CD4-positive, alpha-beta T cell (primary cell): ENCODE measurements around the gene TRIM23. TPM values are rescaled to one million over a fixed set of nuclear protein-coding genes. Genes with fewer than 3 reads are reported as not detected.
A peak's percentile ranks its signal among the peaks of the same experiment; 100 is the strongest.

Source experiments
- ATAC-seq: fragments of 200-7000 bp; cut with Tn5 transposase; one replicate; pipeline ENCODE4 v1.10.0; 2022; ENCODE audit warnings: mild to moderate bottlenecking; ENCODE audit not compliant: poor library complexity
- CTCF ChIA-PET: fragments of 350-600 bp; sonication (Branson Sonifier 250); formaldehyde crosslinking; loops from one replicate; lab custom pipeline; 2021; ENCODE audit warnings: antibody characterized with exemption, inconsistent platforms; lab: Charles Lee
- POLR2A ChIA-PET: fragments of 350-600 bp; sonication (Branson Sonifier 250); formaldehyde crosslinking; loops from one replicate; lab custom pipeline; 2021; ENCODE audit warnings: antibody characterized with exemption, inconsistent platforms; lab: Charles Lee
- DNase-seq, 14 experiments: peaks; one replicate each; pipeline ENCODE4 v3.0.0-alpha.2; 2013 to 2020; ENCODE audit warnings: mixed read lengths in 2 of 14
- H3K27ac ChIP-seq, 2 donors: one replicate each; pipeline versions ENCODE4 v1.5.1 to v1.7.0; 2013; ENCODE audit warnings: low read length in 2 of 2, low read depth in 1 of 2, mild to moderate bottlenecking in 1 of 2
- H3K27me3 ChIP-seq, 2 experiments: 1 replicate in 1 of 2; 2 replicates in 1 of 2; pipeline versions ENCODE4 v1.6.1 to v1.7.0; 2013; ENCODE audit warnings: low read length in 2 of 2, control low read depth in 1 of 2, mild to moderate bottlenecking in 1 of 2, moderate library complexity in 1 of 2; ENCODE audit not compliant: insufficient read depth in 2 of 2, control insufficient read depth in 1 of 2
- H3K36me3 ChIP-seq: one replicate; pipeline ENCODE4 v1.6.1; 2013; ENCODE audit warnings: low read length, control low read depth; ENCODE audit not compliant: insufficient read depth
- H3K4me1 ChIP-seq: one replicate; pipeline ENCODE4 v1.6.1; 2013; ENCODE audit warnings: low read length, control low read depth; ENCODE audit not compliant: insufficient read depth
- H3K4me3 ChIP-seq: one replicate; pipeline ENCODE4 v1.5.1; 2013; ENCODE audit warnings: mild to moderate bottlenecking, low read length, moderate library complexity
- H3K9me3 ChIP-seq, 2 experiments: 1 replicate in 1 of 2; 2 replicates in 1 of 2; pipeline versions ENCODE4 v1.6.1 to v1.7.0; 2013; ENCODE audit warnings: low read length in 2 of 2, mild to moderate bottlenecking in 2 of 2, control low read depth in 1 of 2, moderate library complexity in 1 of 2; ENCODE audit not compliant: control insufficient read depth in 1 of 2, insufficient read depth in 1 of 2
- H3K27ac Mint-ChIP-seq: one replicate; pipeline ENCODE4 v1.8.0; 2020; ENCODE audit warnings: mixed read lengths
- H3K27me3 Mint-ChIP-seq: one replicate; pipeline ENCODE4 v1.8.0; 2021; ENCODE audit warnings: mixed read lengths
- H3K36me3 Mint-ChIP-seq: one replicate; pipeline ENCODE4 v1.8.0; 2021; ENCODE audit warnings: low read depth, mixed read lengths
- H3K4me1 Mint-ChIP-seq: one replicate; pipeline ENCODE4 v1.8.0; 2021; ENCODE audit warnings: low read depth, mixed read lengths
- H3K4me3 Mint-ChIP-seq: one replicate; pipeline ENCODE4 v1.8.0; 2020; ENCODE audit warnings: mild to moderate bottlenecking, mixed read lengths
- H3K9me3 Mint-ChIP-seq: one replicate; pipeline ENCODE4 v1.8.0; 2020; ENCODE audit warnings: mixed read lengths
- CTCF ChIP-seq: fragments of 200-600 bp; IDR thresholded peaks from one replicate; pipeline ENCODE4 v1.8.0; 2022; ENCODE audit warnings: antibody characterized with exemption, mild to moderate bottlenecking
- intact Hi-C, 2 experiments: fragments of 100-400 bp; cut with DNase I in 1 of 2; cut with micrococcal nuclease in 1 of 2; formaldehyde crosslinking; loops; one replicate each; pipeline versions ENCODE4 v1.15.1 to v1.9.0; 2023 to 2025; cut with DNase I, micrococcal nuclease
- total RNA-seq, 174 experiments: library from RNA in 2 of 174; stranded (reverse) in 2 of 174; gene quantifications; one replicate each; pipeline ENCODE4 v1.2.3 and lab custom pipeline; 2021 to 2026

Gene TRIM23
- total RNA-seq, 2 experiments from 2014 or later = 24.0 to 30.6 TPM

DNA sequence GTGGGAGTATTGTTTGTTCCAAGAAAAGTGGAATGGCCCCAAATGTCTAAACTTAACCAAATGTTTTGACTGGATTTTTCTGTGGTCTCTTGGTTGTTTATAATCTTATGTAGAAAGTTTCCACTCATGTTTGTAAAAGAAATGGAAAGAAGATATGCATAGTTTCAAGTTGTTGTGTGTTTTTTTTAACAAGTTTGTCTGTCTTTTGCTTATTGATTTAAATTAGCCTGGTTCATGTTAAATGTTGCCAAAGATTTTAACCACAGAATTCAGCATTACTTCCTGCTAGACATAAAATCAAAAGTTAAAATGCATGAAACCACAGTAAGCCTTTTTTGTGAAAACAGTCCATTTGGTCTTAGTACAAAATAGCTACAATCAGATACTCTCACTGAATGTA, 47.0 kb downstream of the TRIM23 start:
- TF ChIP-seq CTCF = no peak
- H3K27me3 ChIP-seq = no peaks in the 10 kb centered on the region
- Mint-ChIP-seq H3K4me3 (no peak overlapping the region), H3K27me3 (no peaks in the 10 kb centered on the region), H3K27ac (no peak overlapping the region), H3K36me3 (peaks cover 84% of the 10 kb centered on the region), H3K4me1 (peaks cover 46% of the 10 kb centered on the region), H3K9me3 (no peaks in the 10 kb centered on the region)
- ChIA-PET CTCF (no interaction called here), POLR2A (no interaction called here)
- H3K4me3 ChIP-seq = no peak overlapping the region
- no peak for ATAC-seq
- no peaks in the 10 kb centered on the region for H3K4me1 ChIP-seq
- H3K27ac ChIP-seq = no peak overlapping the region
- intact Hi-C loops = no loop called here
- H3K36me3 ChIP-seq = peaks cover 77% of the 10 kb centered on the region
- no peaks in the 10 kb centered on the region for H3K9me3 ChIP-seq
- DNase-seq = no peak

- no peak overlapping the region for H3K27ac Mint-ChIP-seq
- Histone ChIP-seq H3K4me1 (no peaks in the 10 kb centered on the region), H3K36me3 (peaks cover 61% of the 10 kb centered on the region), H3K27me3 (no peaks in the 10 kb centered on the region), H3K9me3 (no peaks in the 10 kb centered on the region), H3K27ac (no peak overlapping the region), H3K4me3 (no peak overlapping the region)
- H3K27me3 Mint-ChIP-seq = no peaks in the 10 kb centered on the region
- H3K4me1 Mint-ChIP-seq = peaks cover 62% of the 10 kb centered on the region
- no peak for TF ChIP-seq CTCF
- peaks cover 83% of the 10 kb centered on the region for H3K36me3 Mint-ChIP-seq
- ChIA-PET CTCF (interaction anchor here (1.2 kb wide), 1 partner anchor 8 kb away, joined by 3 read pairs; no protein-coding TSS in a partner anchor), POLR2A (interaction anchor here (1.5 to 2.8 kb wide), 2 partner anchors 8 to 11 kb away, joined by 5 to 7 read pairs; partner anchors contain the start of genes CENPK and PPWD1)
- no peak overlapping the region for H3K4me3 Mint-ChIP-seq
- intact Hi-C loops = no loop called here
- DNase-seq (no peak), ATAC-seq (no peak)
- no peaks in the 10 kb centered on the region for H3K9me3 Mint-ChIP-seq
Measured at GRCh38 chr5:65570598-65571226, 53.4 kb downstream of the TRIM23 start.

- intact Hi-C loops = loop anchor here in 1 of 2 experiments (10.0 kb wide), 1 partner anchor 752 kb away; no protein-coding TSS in a partner anchor
- H3K27ac Mint-ChIP-seq = peak overlapping the region; percentile 24
- peaks cover 71% of the 10 kb centered on the region for H3K4me1 Mint-ChIP-seq
- Histone ChIP-seq H3K9me3 (no peaks in the 10 kb centered on the region), H3K27me3 (no peaks in the 10 kb centered on the region), H3K36me3 (peaks cover 38% of the 10 kb centered on the region), H3K4me1 (peaks cover 15% of the 10 kb centered on the region), H3K4me3 (no peak overlapping the region), H3K27ac (no peak overlapping the region)
- peaks cover 73% of the 10 kb centered on the region for H3K36me3 Mint-ChIP-seq
- CTCF ChIA-PET = interaction anchor here (1.0 kb wide), 1 partner anchor 17 kb away, joined by 4 read pairs; no protein-coding TSS in a partner anchor
- H3K27me3 Mint-ChIP-seq = no peaks in the 10 kb centered on the region
- no peak for TF ChIP-seq CTCF
- POLR2A ChIA-PET = no interaction called here
- peak overlapping the region; percentile 2 for H3K4me3 Mint-ChIP-seq
- no peaks in the 10 kb centered on the region for H3K9me3 Mint-ChIP-seq
- DNase-seq = no peak
- ATAC-seq = no peak
Measured at GRCh38 chr5:65566505-65566904, 57.6 kb downstream of the TRIM23 start.
